ENCODE data around the gene GTF3C5. TPM values are rescaled to one million over a fixed set of nuclear protein-coding genes. Genes with fewer than 3 reads are reported as not detected.

Gene GTF3C5
- total RNA-seq, 1 donor from 2014 or later: 71.7 TPM

- TF ChIP-seq CTCF (IDR thresholded peaks at IDR 0.05; ENCODE audit: unreplicated experiment): no peak
- no peak for DNase-seq (ENCODE audit: low spot score)
- Mint-ChIP-seq H3K27me3 (ENCODE audit: unreplicated experiment) (peaks cover 4% of the 10 kb centered on the region), H3K4me3 (ENCODE audit: unreplicated experiment) (peak overlapping the region; percentile 79), H3K36me3 (ENCODE audit: low read depth, unreplicated experiment) (peaks cover 42% of the 10 kb centered on the region), H3K27ac (ENCODE audit: unreplicated experiment) (no peak overlapping the region), H3K9me3 (ENCODE audit: unreplicated experiment) (no peaks in the 10 kb centered on the region), H3K4me1 (ENCODE audit: unreplicated experiment) (no peaks in the 10 kb centered on the region)
Observed at GRCh38 chr9:133044125-133044524, 13.3 kb downstream of the GTF3C5 start.

- no peaks in the 10 kb centered on the region for H3K4me1 Mint-ChIP-seq (ENCODE audit: unreplicated experiment)
- no peak for TF ChIP-seq CTCF (IDR thresholded peaks at IDR 0.05; ENCODE audit: unreplicated experiment)
- no peak for DNase-seq (ENCODE audit: low spot score)
- peaks cover 44% of the 10 kb centered on the region for H3K36me3 Mint-ChIP-seq (ENCODE audit: low read depth, unreplicated experiment)
- no peaks in the 10 kb centered on the region for H3K9me3 Mint-ChIP-seq (ENCODE audit: unreplicated experiment)
- peaks cover 4% of the 10 kb centered on the region for H3K27me3 Mint-ChIP-seq (ENCODE audit: unreplicated experiment)
- H3K27ac Mint-ChIP-seq (ENCODE audit: unreplicated experiment): no peak overlapping the region
- peak overlapping the region; percentile 79 for H3K4me3 Mint-ChIP-seq (ENCODE audit: unreplicated experiment)
Observed at GRCh38 chr9:133044661-133045060, 13.9 kb downstream of the GTF3C5 start.

- H3K36me3 Mint-ChIP-seq (ENCODE audit: low read depth, unreplicated experiment): peaks cover 48% of the 10 kb centered on the region
Observed at GRCh38 chr9:133045132-133045531, 14.3 kb downstream of the GTF3C5 start.

GRCh38 chr9:133046196-133046899 lies 15.6 kb downstream of the GTF3C5 start:
- DNase-seq (ENCODE audit: low spot score): no peak
- Mint-ChIP-seq H3K4me3 (ENCODE audit: unreplicated experiment) (peak overlapping the region; percentile 42), H3K4me1 (ENCODE audit: unreplicated experiment) (no peaks in the 10 kb centered on the region), H3K27me3 (ENCODE audit: unreplicated experiment) (peaks cover 4% of the 10 kb centered on the region), H3K36me3 (ENCODE audit: low read depth, unreplicated experiment) (peaks cover 52% of the 10 kb centered on the region), H3K9me3 (ENCODE audit: unreplicated experiment) (no peaks in the 10 kb centered on the region), H3K27ac (ENCODE audit: unreplicated experiment) (no peak overlapping the region)
- no peak for TF ChIP-seq CTCF (IDR thresholded peaks at IDR 0.05; ENCODE audit: unreplicated experiment)

More at GRCh38 chr9:133045132-133045531, 14.3 kb downstream of the GTF3C5 start:
- DNase-seq (ENCODE audit: low spot score): no peak
- Mint-ChIP-seq H3K4me1 (ENCODE audit: unreplicated experiment) (no peaks in the 10 kb centered on the region), H3K27ac (ENCODE audit: unreplicated experiment) (no peak overlapping the region), H3K27me3 (ENCODE audit: unreplicated experiment) (peaks cover 4% of the 10 kb centered on the region), H3K9me3 (ENCODE audit: unreplicated experiment) (no peaks in the 10 kb centered on the region), H3K4me3 (ENCODE audit: unreplicated experiment) (no peak overlapping the region)
- no peak for TF ChIP-seq CTCF (IDR thresholded peaks at IDR 0.05; ENCODE audit: unreplicated experiment)

GRCh38 chr9:133046900-133047295 lies 16.1 kb downstream of the GTF3C5 start:
- DNase-seq (ENCODE audit: low spot score): no peak
- TF ChIP-seq CTCF (IDR thresholded peaks at IDR 0.05; ENCODE audit: unreplicated experiment): no peak
- Mint-ChIP-seq H3K4me3 (ENCODE audit: unreplicated experiment) (no peak overlapping the region), H3K27me3 (ENCODE audit: unreplicated experiment) (peaks cover 4% of the 10 kb centered on the region), H3K4me1 (ENCODE audit: unreplicated experiment) (no peaks in the 10 kb centered on the region), H3K36me3 (ENCODE audit: low read depth, unreplicated experiment) (peaks cover 48% of the 10 kb centered on the region), H3K27ac (ENCODE audit: unreplicated experiment) (no peak overlapping the region), H3K9me3 (ENCODE audit: unreplicated experiment) (no peaks in the 10 kb centered on the region)

All from endothelial cell (in vitro differentiated cells).